GM10248 (cell line): Measurements from ENCODE around the gene NBPF3.
A peak's percentile ranks its signal among the peaks of the same experiment; 100 is the strongest.
"Not testable (repeated sequence)": the region's sequence is repeated elsewhere in the genome, so short reads cannot be mapped to it uniquely, and the experiment has no call there.

Experiments
- CTCF ChIA-PET: fragments of 300-600 bp; sonication (Branson Sonifier 250); formaldehyde crosslinking; extraction: SDS; loops from one replicate; lab custom pipeline; 2021; ENCODE audit warnings: antibody characterized with exemption; lab: Yijun Ruan, JAX
- POLR2A ChIA-PET: fragments of 350-650 bp; sonication (Branson Sonifier 250); formaldehyde crosslinking; extraction: SDS; loops from one replicate; lab custom pipeline; 2020; ENCODE audit warnings: antibody characterized with exemption; lab: Yijun Ruan, JAX
- DNase-seq: peaks from one replicate; pipeline ENCODE4 v3.0.0; 2012; ENCODE audit errors: extremely low spot score
- CTCF ChIP-seq: IDR thresholded peaks from 2 replicates; pipeline ENCODE4 v1.5.1; 2012; ENCODE audit warnings: mild to moderate bottlenecking, low read depth; ENCODE audit errors: extremely low read depth, missing control alignments, control extremely low read depth

Gene NBPF3

GRCh38 chr1:21514245-21514644 is 74.3 kb downstream of the NBPF3 start:
- ChIA-PET POLR2A (no interaction called here), CTCF (no interaction called here)
- no peak for TF ChIP-seq CTCF
- peak; percentile 71 for DNase-seq

DNA sequence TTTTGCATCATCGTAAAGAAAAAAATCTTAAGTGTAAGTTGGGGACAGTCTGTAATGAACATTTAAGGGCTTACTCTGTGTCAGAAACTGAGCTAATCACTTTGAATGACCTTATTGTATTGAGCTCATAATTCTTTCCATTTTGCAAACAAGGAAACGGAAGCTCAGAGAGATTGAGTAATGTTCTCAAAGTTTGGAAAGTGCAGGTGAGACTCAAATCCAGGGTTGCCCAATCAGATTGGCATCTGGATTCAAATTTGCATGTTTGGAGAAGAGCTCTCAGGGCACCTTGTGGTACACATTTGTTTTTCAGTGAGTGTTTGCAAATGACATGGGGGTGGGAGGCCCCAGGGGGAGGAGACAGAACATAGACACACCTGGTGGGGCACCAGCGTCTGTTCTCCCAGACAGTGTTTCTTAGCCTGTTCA is 77.2 kb downstream of the NBPF3 start:
- DNase-seq = no peak
- ChIA-PET CTCF (interaction anchor here (0.6 to 3.4 kb wide), 3 partner anchors 9 to 247 kb away, joined by 3 to 23 read pairs (median 6); partner anchors contain the start of gene ALPL), POLR2A (no interaction called here)
- TF ChIP-seq CTCF = no peak

- DNase-seq = no peak
- TF ChIP-seq CTCF = no peak
- ChIA-PET POLR2A (no interaction called here), CTCF (interaction anchor here (2.3 to 3.4 kb wide), 2 partner anchors 9 to 248 kb away, joined by 6 to 23 read pairs; partner anchors contain the start of gene ALPL)
Observed at GRCh38 chr1:21517660-21518480, 77.9 kb downstream of the NBPF3 start.

- ChIA-PET CTCF (interaction anchor here (3.4 kb wide), 1 partner anchor 11 kb away, joined by 23 read pairs; the partner anchor contains the start of gene ALPL), POLR2A (no interaction called here)
- no peak for TF ChIP-seq CTCF
- no peak for DNase-seq
Observed at GRCh38 chr1:21518774-21519455, 79.0 kb downstream of the NBPF3 start.

- CTCF ChIA-PET = interaction anchor here (3.4 kb wide), 1 partner anchor 11 kb away, joined by 23 read pairs; the partner anchor contains the start of gene ALPL
- POLR2A ChIA-PET, DNase-seq: not testable (repeated sequence)
Observed at GRCh38 chr1:21519486-21520070, 79.6 kb downstream of the NBPF3 start.

DNA sequence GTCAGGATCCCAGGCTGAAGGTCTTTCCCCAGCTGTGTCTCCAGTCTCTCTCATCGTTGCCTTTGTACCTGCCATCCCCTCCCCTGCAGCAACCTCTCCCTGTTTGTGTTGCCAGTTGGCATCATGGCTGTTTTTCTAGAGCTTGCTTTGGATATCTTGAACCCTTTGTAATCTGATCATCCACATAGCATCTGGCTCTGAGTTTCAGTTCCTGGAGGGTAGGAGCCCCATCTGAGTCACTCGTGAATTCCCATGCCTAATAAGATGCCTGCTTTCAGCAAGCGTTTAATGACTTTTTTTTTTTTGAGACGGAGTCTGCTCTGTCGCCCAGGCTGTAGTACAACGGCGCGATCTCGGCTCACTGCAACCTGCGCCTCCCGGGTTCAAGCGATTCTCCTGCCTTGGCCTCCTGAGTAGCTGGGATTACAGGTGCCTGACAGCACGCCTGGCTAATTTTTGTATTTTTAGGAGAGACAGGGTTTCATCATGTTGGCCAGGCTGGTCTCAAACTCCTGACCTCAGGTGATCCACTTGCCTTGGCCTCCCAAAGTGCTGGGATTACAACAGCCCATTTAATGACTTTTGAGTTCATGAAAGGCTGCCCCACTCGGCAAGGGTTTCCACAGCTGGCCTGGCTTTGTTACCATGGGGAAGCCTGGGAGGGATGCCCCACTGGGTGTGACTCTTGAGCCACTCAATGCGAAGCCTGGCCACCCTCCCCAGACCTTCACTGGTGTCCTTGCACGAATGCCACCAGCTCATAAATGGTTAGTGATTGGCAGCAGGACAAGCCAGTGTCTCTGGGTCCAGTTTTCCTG is 81.2 kb downstream of the NBPF3 start:
- ChIA-PET POLR2A (no interaction called here), CTCF (interaction anchor here (1.4 kb wide), 1 partner anchor 21 kb away, joined by 3 read pairs; no protein-coding TSS in a partner anchor)
- TF ChIP-seq CTCF = no peak
- DNase-seq = no peak
